Inflammatory macrophage treated with lipopolysaccharide for 1 hour (primary cell): ENCODE results near the gene RDH12.
"Not testable (repeated sequence)": the region's sequence is repeated elsewhere in the genome, so short reads cannot be mapped to it uniquely, and the experiment has no call there.

ENCODE experiments used
- DNase-seq, 2 donors: peaks; one replicate each; pipeline ENCODE4 v3.0.0-alpha.2; 2020 to 2022

The RDH12 gene

GRCh38 chr14:67701492-67701891, at the start of gene RDH12:
Gene RDH12, plus strand, starts transcription at chr14:67701886. Its CDS starts 20,757 bp downstream, at chr14:67722643.
- not testable (repeated sequence) for DNase-seq

GRCh38 chr14:67652189-67652588, 49.5 kb upstream of the RDH12 start:
- DNase-seq = no peak

- no peak for DNase-seq
Observed at GRCh38 chr14:67653651-67654280, 47.9 kb upstream of the RDH12 start.

- DNase-seq = no peak
Observed at GRCh38 chr14:67663633-67664032, 38.1 kb upstream of the RDH12 start.

- DNase-seq = no peak
Observed at GRCh38 chr14:67665868-67666267, 35.8 kb upstream of the RDH12 start.

GRCh38 chr14:67666750-67667449, 34.8 kb upstream of the RDH12 start:
- peak; percentile 34 to 63 for DNase-seq

DNA sequence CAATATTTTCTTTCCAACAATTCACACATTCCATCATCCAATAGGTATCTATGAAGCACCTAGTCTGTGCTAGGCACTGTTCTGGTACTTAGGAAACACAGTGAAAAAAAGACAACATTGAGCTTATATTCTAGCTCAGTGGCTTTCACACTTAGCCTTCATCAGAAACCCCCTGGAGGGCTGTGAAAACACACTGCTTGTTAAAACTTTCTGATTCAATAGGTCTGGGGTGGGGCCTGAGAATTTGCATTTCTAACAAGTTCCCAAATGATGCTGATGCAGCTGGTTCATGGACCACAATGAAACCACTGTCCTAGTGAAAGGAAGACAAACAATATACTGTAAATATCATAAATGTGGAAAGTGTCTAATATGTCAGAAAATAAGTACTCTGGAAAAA, 33.1 kb upstream of the RDH12 start:
- DNase-seq = no peak

DNA sequence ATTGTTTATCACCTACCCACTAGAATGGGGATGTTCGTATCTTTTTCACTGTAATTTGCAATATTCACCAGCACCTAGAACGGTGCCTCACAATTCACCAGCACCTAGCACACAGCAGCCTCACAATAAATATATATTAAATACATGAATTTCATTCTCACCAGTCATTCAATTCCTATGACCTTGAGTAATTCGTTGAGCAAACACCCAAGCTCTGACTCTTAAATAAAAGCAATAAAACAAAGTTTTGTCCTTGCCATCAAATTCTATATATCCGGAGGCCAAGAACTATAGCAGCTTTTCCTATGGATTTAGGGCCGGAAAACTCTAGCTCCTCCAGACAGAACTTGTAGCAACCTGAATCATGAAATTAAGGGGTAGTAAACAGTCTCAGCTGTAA, 28.2 kb upstream of the RDH12 start:
- DNase-seq = no peak

DNA sequence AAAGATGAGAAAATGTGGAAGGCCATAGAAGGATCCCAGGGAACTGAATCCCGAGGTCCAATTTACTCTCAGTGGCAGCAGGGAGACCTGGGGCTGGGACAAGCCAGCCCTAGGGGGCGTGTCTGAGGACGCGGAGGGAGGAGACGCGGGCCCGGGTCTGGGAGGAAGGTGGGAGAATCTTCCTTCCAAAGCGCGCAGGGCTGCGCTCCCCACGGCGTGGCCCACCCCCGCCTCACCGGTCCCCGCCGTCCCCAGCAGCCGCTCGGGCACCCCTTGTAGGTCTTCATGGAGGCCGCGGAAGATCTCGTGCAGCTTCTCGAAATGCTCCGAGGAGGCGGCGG, 27.6 kb upstream of the RDH12 start:
- peak; percentile 50 to 55 for DNase-seq

- DNase-seq = peak; percentile 71 to 74
Observed at GRCh38 chr14:67674480-67675218, 27.0 kb upstream of the RDH12 start, which contains the start of gene VTI1B. Gene VTI1B, minus strand, starts transcription at chr14:67674632. Its CDS starts 143 bp downstream, at chr14:67674489.

GRCh38 chr14:67675219-67675582, 26.5 kb upstream of the RDH12 start:
- no peak for DNase-seq

GRCh38 chr14:67679006-67679405, 22.7 kb upstream of the RDH12 start:
- no peak for DNase-seq

DNA sequence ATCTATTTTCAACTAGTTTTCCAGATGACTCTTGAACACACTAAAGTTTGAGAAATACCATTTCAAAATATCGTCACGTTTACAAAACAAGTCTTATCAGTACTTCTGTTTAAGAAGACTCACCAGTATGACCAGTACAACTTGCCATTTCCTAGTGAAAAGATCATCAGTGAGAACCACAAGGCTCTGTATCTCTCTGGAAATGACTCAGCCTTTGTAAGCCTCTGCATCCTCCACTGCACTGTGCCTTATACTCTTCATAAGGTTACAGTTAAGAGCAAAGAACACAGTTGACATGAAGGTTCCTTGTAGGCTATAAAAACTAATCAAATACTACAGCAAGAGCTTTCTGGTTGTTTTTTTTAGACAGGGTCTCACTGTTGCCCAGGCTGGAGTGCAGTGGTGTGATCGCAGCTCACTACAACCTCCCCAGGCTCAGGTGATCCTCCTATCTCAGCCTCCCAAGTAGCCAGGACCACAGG, 21.5 kb upstream of the RDH12 start:
- DNase-seq = peak; percentile 62 to 81

DNA sequence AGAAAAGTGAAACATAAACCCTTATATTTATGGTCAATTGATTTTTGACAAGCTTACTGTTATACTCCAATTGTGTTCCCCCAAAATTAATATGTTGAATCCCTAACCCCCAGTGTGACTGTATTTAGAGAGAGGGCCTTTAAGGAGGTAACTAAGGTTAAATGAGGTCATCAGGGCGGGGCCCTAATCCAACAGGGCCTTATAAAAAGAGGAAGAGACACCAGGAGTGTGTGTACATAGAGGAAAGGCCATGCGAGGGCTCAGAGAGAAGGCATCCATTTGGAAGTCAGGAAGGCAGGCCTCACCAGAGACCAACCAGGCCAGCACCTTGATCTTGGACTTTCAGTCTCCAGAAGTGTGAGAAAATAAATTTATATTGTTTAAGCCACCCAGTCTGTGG, 20.7 kb upstream of the RDH12 start:
- DNase-seq = peak; percentile 91 to 94

GRCh38 chr14:67683842-67684241, 17.8 kb upstream of the RDH12 start:
- DNase-seq = no peak

DNA sequence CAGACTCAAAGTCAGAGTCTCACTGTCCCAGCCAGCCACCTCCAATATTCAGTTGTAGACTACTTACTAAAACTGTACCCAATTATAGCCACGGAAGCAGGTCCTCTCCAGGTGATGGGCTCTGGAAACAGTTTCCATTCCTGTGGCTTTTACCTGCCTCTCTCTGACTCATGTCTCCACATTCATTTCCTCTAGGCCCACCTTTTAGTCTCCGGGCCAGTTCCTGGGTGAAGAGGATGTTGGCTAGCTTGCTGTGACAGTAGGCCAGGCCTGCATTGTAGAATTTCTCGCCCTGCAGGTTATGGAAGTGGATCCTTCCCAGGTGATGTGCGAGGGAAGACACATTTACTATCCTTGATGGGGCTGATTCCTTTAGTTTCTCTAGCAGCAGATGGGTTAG, 11.7 kb upstream of the RDH12 start:
- no peak for DNase-seq

- peak; percentile 79 to 93 for DNase-seq
Observed at GRCh38 chr14:67694791-67695393, 6.8 kb upstream of the RDH12 start.

GRCh38 chr14:67695394-67695949, 6.2 kb upstream of the RDH12 start, which contains the start of gene RDH11:
Gene RDH11, minus strand, starts transcription at chr14:67695764. Its CDS starts 61 bp downstream, at chr14:67695703.
- peak; percentile 89 to 95 for DNase-seq

GRCh38 chr14:67697006-67697405, 4.7 kb upstream of the RDH12 start:
- peak in 1 of 2 donors; percentile 13 for DNase-seq

- DNase-seq = no peak
Observed at GRCh38 chr14:67698179-67698578, 3.5 kb upstream of the RDH12 start.

- peak; percentile 57 to 65 for DNase-seq
Observed at GRCh38 chr14:67703997-67704396, 2.3 kb downstream of the RDH12 start.

DNA sequence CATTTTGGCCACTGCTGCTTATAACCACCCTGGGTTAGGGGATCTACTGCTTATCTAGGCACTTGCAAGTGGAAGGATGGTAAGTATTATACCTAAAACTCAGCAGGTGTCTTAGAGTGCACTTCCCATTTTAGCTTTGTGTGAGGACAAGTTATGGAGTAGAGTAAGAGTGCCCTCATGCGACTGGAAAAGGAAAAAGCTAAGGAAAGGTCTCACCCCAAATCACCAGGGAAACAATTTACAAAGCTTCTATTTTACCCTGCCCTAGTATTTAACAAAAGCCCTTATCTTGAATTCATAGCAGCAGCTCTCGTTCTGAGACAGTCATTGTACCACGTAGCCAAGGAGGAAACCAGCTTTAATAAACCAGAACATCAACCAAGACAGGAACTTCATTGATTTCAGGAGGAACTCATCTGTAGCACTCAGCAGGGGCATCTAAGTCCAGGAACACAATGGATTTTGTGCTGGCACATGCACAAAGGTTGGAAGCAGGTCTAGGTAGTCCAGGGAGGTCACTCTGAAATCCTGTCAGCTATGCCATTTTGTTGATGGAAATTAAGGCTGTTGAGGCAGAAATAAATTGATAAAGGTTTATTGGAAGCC, 2.9 kb downstream of the RDH12 start:
- peak; percentile 49 to 75 for DNase-seq
